Thyroid gland (tissue), 4 donors: ENCODE measurements around the gene CAVIN1.

Experiments
- POLR2A ChIP-seq, 2 donors: fragments of 450-650 bp; IDR thresholded peaks; one replicate each; pipeline ENCODE4 v1.6.1; 2017; ENCODE audit warnings: antibody characterized with exemption in 2 of 2, mild to moderate bottlenecking in 2 of 2, moderate library complexity in 1 of 2
- TF ChIP-seq, protein P1 (sequence below), 6 experiments: fragments of 200-600 bp in 3 of 6; fragments of 450-650 bp in 3 of 6; sonication (generic) in 3 of 6; IDR thresholded peaks; one replicate each; pipeline ENCODE4 v1.5.1; 2016 to 2019; ENCODE audit warnings: antibody characterized with exemption in 6 of 6, mild to moderate bottlenecking in 2 of 6, inconsistent platforms in 1 of 6, moderate library complexity in 1 of 6

DNA sequence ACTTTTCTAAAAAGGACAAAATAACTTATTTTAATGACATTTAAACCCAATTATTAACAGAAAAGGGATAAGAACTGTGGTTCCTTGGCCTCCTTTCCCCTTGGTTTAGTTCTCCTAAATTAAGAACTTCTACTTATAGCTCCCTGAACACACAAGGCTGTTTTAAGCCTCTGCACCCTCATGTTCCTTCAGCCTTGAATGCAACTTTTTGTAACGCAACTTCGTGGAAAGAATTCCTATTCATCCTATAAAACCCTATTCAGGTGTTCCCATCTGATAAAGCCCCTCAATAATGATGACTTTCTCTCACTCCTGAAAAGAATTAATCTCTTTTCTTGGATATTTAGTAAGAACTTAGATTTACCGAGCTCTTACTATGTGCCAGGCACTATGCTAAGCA, 41.2 kb downstream of the CAVIN1 start:
- TF ChIP-seq, protein P1, sequence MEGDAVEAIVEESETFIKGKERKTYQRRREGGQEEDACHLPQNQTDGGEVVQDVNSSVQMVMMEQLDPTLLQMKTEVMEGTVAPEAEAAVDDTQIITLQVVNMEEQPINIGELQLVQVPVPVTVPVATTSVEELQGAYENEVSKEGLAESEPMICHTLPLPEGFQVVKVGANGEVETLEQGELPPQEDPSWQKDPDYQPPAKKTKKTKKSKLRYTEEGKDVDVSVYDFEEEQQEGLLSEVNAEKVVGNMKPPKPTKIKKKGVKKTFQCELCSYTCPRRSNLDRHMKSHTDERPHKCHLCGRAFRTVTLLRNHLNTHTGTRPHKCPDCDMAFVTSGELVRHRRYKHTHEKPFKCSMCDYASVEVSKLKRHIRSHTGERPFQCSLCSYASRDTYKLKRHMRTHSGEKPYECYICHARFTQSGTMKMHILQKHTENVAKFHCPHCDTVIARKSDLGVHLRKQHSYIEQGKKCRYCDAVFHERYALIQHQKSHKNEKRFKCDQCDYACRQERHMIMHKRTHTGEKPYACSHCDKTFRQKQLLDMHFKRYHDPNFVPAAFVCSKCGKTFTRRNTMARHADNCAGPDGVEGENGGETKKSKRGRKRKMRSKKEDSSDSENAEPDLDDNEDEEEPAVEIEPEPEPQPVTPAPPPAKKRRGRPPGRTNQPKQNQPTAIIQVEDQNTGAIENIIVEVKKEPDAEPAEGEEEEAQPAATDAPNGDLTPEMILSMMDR (IDR thresholded peaks at IDR 0.05) = no peak
- TF ChIP-seq POLR2A (IDR thresholded peaks at IDR 0.05) = no peak
